NCI-H748 (cell line): ENCODE measurements around the gene CCDC78.
"Not testable (repeated sequence)": the region's sequence is repeated elsewhere in the genome, so short reads cannot be mapped to it uniquely, and the experiment has no call there.

Experiments used
- DNase-seq: peaks from one replicate; lab custom pipeline; 2025; ENCODE audit not compliant: unreplicated experiment; lab: John Stamatoyannopoulos, UW

CCDC78 gene

DNA sequence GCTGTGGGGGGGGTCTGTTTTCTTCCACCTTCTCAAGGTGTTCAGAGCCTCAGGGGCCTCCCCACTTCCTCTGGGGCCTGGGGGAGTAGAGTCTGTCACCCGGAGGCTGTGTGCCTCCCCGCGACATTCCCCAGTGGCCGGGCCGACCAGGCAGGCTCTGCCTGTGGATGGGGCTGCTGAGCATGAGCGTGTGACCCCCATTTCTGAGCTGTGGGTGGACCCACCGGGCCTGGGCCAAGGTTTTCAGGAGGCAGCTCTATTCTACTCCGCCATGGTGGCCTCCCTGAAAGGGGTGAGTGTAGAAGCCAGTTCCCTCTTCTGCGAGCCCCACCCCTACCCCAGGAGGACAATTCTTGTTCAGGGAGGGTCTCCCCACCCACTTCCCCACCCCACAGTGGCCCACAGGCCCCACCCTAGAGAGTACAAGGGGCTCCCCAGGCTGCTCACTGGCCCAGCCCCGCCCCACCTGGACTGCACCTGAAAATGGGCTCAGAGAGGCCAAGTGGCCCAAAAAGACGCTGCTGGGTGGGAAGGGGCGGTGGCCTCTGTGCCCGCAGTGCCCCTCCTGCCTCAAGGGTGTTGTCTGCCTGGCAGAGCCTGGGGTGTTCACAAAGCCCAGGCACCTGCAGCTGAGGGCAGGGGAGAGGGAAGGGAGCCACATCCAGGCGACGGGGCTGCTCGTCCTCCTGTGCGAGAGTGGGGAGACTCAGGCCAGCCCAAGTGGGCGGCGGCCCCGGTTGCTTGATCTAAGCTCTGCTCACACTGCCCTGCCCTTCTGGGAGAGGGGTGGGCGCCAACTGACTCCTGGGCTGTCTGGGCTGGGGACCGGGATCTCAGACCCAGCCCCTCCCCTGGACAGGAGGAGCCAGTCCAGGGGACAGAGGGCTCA lies 35.6 kb upstream of the CCDC78 start:
- no peak for DNase-seq

DNA sequence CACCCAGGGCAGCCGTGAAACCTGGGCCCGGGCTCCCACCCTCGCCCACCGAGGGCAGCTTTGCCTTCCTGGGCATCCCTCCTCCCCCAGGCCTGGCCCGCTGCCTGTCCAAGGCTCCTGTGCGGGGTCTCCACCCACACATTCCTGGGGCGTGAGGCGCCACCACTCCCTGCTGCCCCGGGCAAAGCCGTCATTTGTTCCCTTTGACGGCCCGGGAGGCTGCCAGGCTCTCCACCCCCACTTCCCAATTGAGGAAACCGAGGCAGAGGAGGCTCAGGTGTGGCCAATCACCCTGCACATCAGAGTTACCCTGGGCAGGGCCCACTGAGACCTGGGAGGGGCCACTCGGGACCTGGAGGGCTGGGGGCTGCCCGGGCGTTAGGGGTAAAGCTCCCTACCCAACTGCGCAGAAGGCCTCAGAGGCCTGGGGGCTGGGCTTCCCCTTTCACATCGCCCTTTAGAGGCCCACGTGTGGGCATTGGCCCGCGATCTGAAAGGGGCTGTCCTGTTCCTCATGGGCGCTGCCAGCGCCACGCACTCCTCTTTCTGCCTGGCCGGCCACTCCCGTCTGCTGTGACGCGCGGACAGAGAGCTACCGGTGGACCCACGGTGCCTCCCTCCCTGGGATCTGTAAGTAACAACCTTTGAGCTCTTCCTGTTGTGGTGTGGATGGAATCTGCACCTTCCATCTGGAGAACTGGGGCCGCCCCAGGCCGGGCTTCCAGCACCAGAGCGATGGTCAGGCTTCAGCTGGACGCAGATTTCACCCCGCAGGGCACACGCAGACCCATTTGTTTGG lies 34.5 kb upstream of the CCDC78 start, which contains the start of gene MSLN:
Gene MSLN (plus strand): TSS at position 190 of the 799 bp plus-strand sequence. CDS start 1,947 bp downstream, outside the sequence.
- DNase-seq: no peak

DNA sequence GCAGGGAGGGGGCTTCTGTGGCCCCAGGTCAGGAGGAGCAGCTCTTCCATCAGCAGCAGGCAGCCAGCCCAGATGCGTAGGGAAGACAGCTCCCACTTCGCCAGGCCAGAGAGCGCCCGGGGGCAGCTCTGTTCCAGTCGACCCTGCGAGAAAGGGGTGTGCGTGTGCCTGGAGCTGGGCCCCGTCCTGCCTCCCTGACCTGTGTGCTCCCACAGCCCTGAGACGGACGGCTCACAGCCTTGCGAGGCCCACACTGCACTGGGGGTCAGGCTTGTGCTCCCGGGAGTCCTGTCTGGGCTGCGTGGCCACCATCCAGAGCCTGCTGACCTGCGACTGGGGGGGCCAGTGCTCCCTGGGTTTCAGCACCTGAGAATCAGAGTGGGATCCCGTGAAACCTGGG lies 33.8 kb upstream of the CCDC78 start:
- no peak for DNase-seq

DNA sequence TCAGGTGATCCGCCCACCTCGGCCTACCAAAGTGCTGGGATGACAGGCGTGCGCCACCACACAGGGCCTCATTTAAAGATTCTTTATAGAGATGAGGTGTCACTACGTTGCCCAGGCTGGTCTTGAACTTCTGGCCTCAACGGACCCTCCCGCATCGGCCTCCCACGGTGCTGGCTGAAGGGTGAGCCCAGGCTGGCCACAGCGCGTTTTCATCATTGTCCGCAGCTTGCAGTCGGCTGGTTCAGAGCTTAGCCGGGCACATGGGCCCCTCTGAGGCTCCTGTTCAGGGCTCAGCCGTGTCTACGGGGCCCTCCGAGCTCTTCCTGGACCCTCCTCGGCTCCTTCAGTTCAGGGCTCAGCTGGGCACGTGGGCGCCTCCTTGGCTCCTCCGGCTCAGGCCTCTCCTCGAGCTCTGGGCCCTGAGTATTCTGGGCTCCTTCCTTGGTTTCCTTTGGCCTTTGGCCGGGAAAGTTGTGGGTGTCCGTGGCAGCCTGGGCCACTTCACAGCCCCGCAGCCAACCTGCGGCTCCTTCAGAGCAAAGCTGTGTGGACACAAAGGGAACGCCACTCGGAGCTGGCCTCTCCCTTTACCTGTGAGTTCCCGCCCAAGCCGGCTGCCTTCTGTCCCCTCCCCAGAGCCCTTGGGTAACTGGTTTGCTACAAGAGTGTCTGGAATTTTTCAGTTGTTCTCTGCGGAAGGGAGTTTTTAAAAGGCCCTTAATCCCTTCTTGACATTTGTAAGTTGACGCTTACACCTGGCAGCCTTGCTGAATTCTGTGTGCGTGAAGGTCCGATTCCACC lies 33.1 kb upstream of the CCDC78 start:
- DNase-seq: no peak

DNA sequence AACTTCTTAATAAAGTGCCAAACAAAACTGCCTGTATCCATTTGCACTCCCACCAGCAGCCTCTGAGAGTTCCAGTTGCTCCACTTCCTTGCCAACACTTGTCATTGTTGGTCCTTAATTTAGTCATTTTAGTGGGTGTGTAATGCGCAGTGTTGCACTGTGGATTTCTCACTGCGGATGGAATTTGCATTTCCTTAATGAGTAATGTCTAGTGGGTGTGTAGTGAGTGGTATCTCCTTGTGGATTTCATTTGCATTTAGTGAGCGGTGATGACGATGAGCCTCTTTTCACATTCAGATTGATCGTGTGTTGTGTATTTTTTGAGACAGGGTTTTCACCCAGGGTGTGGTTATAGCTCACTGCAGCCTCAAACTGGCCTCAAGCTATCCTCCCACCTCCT lies 30.2 kb upstream of the CCDC78 start:
- no peak for DNase-seq

DNA sequence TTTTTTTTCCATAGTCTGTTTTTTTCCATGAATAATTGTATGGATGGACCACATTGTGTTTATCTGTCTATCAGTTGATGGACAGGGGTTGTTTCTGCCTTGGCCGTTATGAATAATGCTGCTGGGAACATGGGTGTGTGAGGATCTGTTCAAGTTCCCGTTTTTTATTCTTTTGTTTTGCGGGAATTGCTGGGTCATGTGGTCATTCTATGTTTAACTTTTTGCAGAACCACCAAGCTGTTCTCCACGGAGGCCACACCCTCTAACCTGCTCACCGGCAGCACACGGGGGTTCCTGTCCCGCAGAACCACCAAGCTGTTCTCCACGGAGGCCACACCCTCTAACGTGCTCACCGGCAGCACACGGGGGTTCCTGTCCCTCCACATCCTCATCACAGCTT lies 28.4 kb upstream of the CCDC78 start:
- DNase-seq: no peak

DNA sequence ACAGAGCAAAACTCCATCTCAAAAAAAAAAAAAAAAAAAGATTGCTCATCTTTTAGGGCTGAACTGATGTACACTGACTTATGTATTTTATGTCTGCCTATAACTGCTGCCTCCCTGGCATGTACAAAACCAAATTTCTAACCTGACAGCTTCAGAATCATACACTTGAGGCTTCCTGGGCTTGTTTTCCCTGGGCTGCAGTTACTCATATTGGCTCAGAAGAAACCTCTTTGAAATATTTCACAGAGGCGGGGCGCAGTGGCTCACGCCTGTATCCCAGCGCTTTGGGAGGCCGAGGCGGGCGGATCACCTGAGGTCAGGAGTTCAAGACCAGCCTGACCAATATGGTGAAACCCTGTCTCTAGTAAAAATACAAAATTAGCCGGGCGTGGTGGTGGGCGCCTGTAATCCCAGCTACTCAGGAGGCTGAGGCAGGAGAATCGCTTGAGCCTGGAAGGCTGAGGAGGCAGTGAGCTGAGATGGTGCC lies 27.9 kb upstream of the CCDC78 start:
- not testable (repeated sequence) for DNase-seq

DNA sequence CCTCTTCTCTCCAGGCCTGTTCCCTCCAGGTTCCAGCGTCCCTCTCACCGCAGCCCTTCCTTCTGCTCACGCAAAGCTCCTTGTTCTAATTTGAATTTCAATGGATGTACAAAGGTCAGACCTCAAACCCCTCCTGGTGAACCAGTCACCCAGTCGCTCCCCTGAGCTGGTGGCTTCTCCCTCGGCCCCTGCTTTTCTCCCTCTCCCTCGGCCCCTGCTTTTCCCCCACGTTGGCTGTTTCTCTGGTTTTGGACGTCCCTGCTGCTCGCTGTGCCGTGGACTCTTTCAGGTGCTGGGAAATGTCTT lies 25.7 kb upstream of the CCDC78 start:
- DNase-seq: no peak

DNA sequence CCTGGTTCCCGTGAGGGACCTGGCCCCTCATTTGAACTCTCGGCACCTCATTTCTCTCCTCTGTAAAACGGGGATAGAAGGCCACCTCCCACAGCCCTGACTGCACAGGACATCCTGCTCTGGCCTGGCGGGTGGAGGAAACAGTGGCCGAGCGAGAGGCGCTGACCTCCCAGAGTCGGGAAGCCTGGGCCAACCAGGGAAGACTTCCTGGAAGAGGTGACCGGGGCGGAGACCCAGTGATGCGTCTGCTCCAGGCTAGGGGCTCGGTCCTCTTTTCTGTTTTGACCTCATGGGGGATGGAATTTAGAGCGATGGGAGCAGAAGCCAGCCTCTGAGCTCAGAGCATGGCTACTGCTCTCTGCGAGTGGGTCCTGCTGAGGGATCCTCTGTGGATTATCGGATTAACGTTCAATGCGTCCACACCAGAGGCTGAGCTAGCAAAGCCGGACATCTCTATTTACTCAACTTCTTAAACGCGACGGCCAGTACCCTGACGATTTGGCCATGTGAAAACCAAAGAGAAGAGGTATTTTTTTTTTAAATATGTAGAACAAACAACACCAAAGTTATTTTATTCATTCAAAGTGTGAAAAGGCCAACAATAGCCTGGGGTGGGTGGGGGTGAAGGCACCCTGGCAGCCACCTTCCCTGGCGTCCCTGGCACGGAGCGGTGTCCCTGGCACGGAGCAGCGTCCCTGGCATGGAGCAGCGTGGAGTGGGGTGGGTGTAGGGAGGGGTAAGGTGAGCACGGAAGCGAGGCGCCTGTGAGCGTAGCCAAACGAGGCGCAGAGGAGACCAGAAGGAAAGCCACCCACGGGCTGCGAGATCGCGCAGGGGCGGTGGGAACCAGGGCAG lies 25.1 kb upstream of the CCDC78 start:
- no peak for DNase-seq

DNA sequence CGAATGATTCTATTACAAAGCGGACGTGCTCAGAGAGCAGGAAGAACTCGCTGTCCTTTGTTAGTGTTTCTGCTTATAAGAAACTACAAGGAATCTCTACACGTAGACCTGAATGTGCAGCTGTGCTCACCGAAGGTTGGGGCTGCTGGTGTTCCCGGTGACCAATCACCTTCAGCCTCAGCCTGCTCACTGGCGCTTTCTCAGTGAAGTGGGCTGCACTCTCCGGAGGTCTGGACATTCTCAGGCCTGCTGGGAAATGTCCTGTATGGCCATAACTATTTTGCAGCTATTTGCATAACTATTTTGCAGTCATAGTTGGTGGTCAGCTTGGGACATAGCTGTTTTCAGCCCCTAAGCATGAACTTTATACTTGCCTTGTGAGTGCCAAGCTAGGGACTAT lies 24.2 kb upstream of the CCDC78 start:
- DNase-seq: no peak

DNA sequence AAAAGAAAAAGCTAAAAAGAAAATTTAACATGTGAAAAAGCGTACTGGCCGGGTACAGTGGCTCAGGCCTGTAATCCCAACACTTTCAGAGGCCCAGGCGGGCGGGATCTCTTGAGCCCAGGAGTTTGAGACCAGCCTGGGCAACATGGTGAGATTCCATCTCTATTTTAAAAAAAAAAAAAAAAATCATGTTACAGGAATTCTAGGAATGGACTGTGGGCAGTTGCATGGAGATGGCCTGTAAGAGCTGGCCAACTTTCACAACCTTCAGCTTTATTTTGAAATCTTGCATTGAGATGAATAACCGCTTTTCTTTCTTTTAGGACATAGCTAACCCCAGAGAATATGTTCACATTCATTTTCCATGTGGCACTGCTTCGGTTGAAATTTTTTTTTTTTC lies 22.8 kb upstream of the CCDC78 start:
- DNase-seq: no peak

DNA sequence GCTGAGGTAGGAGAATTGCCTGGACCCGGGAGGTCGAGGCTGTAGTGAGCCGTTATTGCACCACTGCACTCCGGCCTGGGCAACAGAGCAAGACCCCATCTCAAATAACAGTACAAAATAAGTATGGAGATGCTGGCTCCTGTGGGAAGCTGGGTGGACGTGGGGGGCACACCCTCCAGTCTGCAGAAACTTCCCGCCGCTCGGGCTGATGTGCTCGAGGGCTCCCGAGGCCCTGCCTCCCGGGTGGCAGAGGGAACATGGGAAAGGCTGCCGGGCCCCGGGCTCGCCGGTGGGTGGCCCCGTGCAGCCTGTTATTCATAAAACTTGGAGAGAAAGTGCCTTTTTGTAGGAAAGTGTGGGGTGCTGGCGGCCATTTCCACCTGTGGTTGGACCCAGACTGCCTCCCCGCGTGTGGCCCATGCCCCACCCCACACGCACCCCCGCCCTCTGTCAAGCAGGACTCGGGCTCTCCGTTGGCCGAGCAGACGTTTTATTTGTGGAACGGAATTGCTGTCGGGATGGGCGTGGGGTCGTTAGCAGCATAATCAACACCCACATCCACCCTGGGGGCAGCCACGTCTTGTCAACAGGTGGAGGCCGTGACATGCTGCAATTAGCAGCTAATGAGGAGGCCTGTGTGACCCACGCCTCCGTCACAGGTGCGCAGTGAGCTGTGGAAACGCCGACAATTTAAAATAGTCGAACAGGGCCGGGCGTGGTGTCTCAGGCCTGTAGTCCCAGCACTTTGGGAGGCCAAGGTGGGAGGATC lies 21.9 kb upstream of the CCDC78 start:
- peak; percentile 45 for DNase-seq

DNA sequence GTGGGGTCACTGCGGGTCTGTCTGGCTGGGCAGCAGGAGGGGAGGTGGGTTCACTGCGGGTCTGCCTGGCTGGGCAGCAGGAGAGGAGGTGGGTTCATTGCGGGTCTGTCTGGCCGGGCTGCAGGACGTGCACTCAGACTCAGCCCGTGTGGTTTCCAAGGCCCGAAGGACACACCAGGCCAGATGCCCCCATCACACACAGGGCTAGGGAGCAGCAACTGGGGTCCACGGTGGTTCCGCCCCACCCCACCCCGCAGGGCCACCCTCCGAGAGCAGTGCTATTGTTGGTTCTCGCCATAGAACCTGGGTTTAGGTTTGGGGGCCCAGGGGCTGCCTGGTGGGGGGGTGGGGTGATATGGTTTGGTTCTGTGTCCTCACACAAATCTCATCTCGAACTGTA lies 20.4 kb upstream of the CCDC78 start:
- no peak for DNase-seq

DNA sequence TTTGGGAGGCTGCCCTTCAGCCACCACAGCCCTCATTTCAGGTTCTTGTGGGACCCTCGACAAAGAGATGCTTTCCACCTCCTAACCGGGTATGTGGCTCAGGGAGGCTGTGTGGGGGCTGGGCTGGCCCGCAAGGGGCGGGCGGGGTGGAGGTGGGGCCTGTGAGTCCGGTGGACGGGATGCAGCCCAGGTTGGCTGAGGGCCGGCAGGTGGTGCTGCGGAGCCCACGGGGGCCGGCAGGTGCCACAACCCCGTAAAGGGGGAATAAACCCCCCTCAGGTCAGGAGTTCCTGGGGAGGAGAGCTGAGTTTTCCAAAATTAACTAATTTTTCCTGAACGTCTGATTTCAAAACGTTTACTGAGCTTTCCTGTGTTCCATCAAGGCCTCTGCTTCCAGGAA lies 19.5 kb upstream of the CCDC78 start:
- DNase-seq: peak; percentile 43

DNA sequence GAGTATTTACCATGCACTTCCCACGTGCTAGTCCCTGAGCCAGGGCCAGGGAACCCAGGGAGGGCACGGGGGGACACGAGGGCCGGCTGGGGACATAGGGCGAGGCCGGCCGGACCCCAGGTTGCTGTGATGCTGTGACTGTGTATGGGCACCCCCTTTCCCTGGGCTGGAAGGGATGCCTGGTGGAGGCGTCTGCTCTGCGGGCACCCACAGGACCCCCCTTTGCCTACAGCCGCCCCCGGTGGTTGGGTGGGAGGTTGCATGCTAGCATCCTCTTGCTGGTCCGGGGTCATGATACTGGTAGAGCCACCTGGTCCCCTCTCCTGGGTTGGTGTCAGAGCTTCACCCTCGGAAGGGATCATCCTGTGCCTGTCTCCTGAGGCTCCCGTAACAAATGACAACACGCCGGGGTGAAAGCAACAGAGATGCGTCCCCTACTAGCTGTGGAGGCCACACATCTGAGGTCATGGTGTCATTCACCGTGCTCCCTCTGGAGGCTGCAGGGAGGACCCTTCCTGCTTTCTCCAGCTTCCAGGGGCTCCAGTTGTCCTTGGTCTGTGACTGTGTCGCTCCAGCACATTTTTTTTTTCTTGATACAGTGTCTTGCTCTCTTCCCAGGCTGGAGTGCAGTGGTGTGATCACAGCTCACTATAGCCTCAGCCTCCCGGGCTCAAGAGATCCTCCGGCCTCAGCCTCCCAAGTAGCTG lies 17.7 kb upstream of the CCDC78 start:
- no peak for DNase-seq

DNA sequence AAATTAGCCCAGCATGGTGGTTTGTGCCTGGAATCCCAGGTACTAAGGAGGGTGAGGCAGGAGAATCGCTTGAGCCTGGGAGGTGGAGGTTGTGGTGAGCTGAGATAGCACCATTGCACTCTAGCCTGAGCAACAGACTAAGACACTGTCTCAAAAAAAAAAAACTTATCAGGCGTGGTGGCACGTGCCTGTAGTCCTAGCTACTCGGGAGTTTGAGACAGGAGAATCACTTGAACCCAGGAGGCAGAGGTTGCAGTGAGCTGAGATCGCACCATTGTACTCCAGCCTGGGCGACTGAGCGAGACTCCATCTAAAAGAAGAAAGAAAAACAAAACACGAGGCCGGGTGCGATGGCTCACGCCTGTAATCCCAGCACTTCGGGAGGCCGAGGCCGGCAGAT lies 16.7 kb upstream of the CCDC78 start:
- DNase-seq: not testable (repeated sequence)

DNA sequence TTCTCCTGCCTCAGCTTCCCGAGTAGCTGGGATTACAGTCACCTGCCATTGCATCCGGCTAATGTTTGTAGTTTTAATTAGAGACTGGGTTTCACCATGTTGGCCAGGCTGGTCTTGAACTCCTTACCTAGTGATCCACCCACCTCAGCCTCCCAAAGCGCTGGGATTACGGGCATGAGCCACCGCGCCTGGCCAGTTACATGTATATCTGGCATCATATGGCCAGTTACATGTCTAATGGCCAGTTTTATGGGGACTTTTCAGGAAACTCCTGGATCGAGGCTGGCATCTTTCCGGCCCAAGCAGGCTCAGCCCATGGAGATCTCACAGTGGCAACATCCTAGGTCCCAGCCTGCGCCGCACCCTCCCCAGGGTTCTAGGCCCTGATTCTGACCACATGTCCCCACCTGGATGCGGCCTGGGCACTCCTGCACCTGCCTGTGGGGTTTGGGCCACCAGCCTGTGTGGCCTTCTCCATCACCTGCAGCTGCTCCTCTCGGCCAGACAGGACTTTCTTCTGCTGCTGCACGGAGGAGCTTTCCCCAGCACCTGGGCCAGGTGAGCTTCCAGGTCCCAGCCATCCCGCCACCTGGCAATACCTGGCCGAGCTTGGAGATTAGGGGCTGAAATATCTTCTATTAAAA lies 15.9 kb upstream of the CCDC78 start:
- no peak for DNase-seq

DNA sequence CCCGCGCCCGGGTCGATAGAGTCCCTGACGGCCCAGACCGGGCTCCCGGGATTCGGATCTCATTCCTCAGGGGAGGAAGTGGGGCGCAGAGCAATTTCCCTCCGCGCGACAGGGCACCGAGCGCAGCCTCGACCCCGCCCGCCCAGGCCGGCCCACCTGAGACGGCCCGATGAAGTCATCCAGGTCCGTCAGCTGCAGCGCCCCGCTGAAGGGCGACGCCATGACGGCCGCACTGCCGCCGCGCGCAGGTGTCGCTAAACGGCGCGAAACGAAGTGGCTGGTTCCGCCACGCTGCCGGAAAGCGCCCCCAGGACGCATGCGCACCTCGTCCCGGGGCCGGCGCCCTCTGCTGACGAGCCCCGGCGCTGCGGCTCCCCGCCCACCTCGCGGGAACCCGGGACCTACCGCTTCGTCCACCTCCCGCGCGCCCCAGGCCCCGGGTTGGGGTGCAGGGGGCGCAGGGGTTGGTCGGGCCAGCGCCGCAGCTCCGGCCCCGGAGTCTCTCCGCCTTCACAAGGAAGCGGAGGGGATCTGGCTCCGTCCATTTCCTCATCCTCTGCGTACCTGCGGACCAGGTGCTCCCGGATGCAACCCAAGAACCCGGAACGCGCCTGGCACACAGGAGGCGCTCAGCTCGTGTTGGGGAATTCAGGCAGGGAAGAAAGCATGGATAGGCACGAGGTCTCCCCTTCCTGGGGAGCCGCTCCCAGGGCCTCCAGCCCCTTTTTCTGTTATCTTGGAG lies 14.7 kb upstream of the CCDC78 start, which contains the start of gene CIAO3:
Gene CIAO3 (minus strand): TSS at position 234 of the 742 bp plus-strand sequence. CDS start 12 bp downstream, at position 222.
- peak; percentile 87 for DNase-seq
